HL-60 (cell line): ENCODE data around the gene RAMACL.

Source experiments
- GABPA ChIP-seq: IDR thresholded peaks from 2 replicates; pipeline ENCODE4 v1.6.1; 2012; ENCODE audit warnings: low read depth
- POLR2AphosphoS5 ChIP-seq: IDR thresholded peaks from 2 replicates; pipeline ENCODE4 v1.6.1; 2012; ENCODE audit warnings: low read depth
- SPI1 ChIP-seq: IDR thresholded peaks from 2 replicates; pipeline ENCODE4 v1.6.1; 2012; ENCODE audit warnings: low read depth, mild to moderate bottlenecking, borderline replicate concordance
- TF ChIP-seq, protein P1 (sequence below): IDR thresholded peaks from one replicate; pipeline ENCODE4 v1.5.1; 2011; ENCODE audit warnings: low read length, control low read depth, inconsistent platforms; ENCODE audit not compliant: insufficient read depth
- TF ChIP-seq, protein P2 (sequence below): IDR thresholded peaks from 2 replicates; pipeline ENCODE4 v1.6.1; 2012; ENCODE audit warnings: low read depth; ENCODE audit not compliant: insufficient replicate concordance

- TF ChIP-seq, protein P1, sequence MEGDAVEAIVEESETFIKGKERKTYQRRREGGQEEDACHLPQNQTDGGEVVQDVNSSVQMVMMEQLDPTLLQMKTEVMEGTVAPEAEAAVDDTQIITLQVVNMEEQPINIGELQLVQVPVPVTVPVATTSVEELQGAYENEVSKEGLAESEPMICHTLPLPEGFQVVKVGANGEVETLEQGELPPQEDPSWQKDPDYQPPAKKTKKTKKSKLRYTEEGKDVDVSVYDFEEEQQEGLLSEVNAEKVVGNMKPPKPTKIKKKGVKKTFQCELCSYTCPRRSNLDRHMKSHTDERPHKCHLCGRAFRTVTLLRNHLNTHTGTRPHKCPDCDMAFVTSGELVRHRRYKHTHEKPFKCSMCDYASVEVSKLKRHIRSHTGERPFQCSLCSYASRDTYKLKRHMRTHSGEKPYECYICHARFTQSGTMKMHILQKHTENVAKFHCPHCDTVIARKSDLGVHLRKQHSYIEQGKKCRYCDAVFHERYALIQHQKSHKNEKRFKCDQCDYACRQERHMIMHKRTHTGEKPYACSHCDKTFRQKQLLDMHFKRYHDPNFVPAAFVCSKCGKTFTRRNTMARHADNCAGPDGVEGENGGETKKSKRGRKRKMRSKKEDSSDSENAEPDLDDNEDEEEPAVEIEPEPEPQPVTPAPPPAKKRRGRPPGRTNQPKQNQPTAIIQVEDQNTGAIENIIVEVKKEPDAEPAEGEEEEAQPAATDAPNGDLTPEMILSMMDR, result no peak
- TF ChIP-seq POLR2AphosphoS5 (no peak), GABPA (no peak), SPI1 (no peak)
- TF ChIP-seq, protein P2, sequence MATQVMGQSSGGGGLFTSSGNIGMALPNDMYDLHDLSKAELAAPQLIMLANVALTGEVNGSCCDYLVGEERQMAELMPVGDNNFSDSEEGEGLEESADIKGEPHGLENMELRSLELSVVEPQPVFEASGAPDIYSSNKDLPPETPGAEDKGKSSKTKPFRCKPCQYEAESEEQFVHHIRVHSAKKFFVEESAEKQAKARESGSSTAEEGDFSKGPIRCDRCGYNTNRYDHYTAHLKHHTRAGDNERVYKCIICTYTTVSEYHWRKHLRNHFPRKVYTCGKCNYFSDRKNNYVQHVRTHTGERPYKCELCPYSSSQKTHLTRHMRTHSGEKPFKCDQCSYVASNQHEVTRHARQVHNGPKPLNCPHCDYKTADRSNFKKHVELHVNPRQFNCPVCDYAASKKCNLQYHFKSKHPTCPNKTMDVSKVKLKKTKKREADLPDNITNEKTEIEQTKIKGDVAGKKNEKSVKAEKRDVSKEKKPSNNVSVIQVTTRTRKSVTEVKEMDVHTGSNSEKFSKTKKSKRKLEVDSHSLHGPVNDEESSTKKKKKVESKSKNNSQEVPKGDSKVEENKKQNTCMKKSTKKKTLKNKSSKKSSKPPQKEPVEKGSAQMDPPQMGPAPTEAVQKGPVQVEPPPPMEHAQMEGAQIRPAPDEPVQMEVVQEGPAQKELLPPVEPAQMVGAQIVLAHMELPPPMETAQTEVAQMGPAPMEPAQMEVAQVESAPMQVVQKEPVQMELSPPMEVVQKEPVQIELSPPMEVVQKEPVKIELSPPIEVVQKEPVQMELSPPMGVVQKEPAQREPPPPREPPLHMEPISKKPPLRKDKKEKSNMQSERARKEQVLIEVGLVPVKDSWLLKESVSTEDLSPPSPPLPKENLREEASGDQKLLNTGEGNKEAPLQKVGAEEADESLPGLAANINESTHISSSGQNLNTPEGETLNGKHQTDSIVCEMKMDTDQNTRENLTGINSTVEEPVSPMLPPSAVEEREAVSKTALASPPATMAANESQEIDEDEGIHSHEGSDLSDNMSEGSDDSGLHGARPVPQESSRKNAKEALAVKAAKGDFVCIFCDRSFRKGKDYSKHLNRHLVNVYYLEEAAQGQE, result no peak
Measured at GRCh38 chr6:166559662-166560061, 26.8 kb downstream of the RAMACL start.
